Dedifferentiated amniotic fluid mesenchymal stem cell (primary cell): ENCODE measurements around the gene ADSL.

Experiments used
- DNase-seq: peaks from one replicate; pipeline ENCODE4 v3.0.0-alpha.2; 2016; ENCODE audit errors: extremely low spot score

Gene ADSL

GRCh38 chr22:40418366-40419201 lies 72.3 kb downstream of the ADSL start:
- no peak for DNase-seq

- DNase-seq = no peak
Observed at GRCh38 chr22:40419718-40420117, 73.4 kb downstream of the ADSL start.

- DNase-seq = no peak
Observed at GRCh38 chr22:40420341-40421081, 74.2 kb downstream of the ADSL start.

GRCh38 chr22:40421082-40421350 lies 74.7 kb downstream of the ADSL start:
- no peak for DNase-seq

- no peak for DNase-seq
Observed at GRCh38 chr22:40421941-40422340, 75.6 kb downstream of the ADSL start.

GRCh38 chr22:40422558-40423309 lies 76.4 kb downstream of the ADSL start:
- no peak for DNase-seq

- no peak for DNase-seq
Observed at GRCh38 chr22:40423310-40423688, 77.0 kb downstream of the ADSL start.

- DNase-seq = no peak
Observed at GRCh38 chr22:40423882-40424640, 77.8 kb downstream of the ADSL start.

- no peak for DNase-seq
Observed at GRCh38 chr22:40425082-40425481, 78.8 kb downstream of the ADSL start.

- no peak for DNase-seq
Observed at GRCh38 chr22:40426594-40427333, 80.5 kb downstream of the ADSL start.

- no peak for DNase-seq
Observed at GRCh38 chr22:40428796-40429195, 82.5 kb downstream of the ADSL start.

GRCh38 chr22:40429481-40429880 lies 83.2 kb downstream of the ADSL start:
- no peak for DNase-seq

GRCh38 chr22:40430991-40431390 lies 84.7 kb downstream of the ADSL start:
- DNase-seq = no peak

GRCh38 chr22:40432157-40432556 lies 85.9 kb downstream of the ADSL start:
- DNase-seq = no peak

- no peak for DNase-seq
Observed at GRCh38 chr22:40432625-40433024, 86.3 kb downstream of the ADSL start.

- no peak for DNase-seq
Observed at GRCh38 chr22:40433416-40434090, 87.3 kb downstream of the ADSL start.

- DNase-seq = no peak
Observed at GRCh38 chr22:40434106-40434505, 87.8 kb downstream of the ADSL start.

- no peak for DNase-seq
Observed at GRCh38 chr22:40434745-40435144, 88.4 kb downstream of the ADSL start.

- DNase-seq = peak; percentile 35
Observed at GRCh38 chr22:40436505-40437431, 90.5 kb downstream of the ADSL start.
